ENCODE results near the gene KRTAP12-2.
"Not testable (repeated sequence)": the region's sequence is repeated elsewhere in the genome, so short reads cannot be mapped to it uniquely, and the experiment has no call there.

Gene KRTAP12-2

GRCh38 chr21:44682580-44683151 is 15.9 kb upstream of the KRTAP12-2 start:
- no peak for DNase-seq

GRCh38 chr21:44681861-44682579 is 15.3 kb upstream of the KRTAP12-2 start, which contains the start of gene KRTAP12-1:
KRTAP12-1 (minus strand) TSS chr21:44682163; CDS start chr21:44682123, 40 bp downstream.
- DNase-seq = no peak

GRCh38 chr21:44681152-44681551 is 14.4 kb upstream of the KRTAP12-2 start:
- no peak for DNase-seq

- no peak for DNase-seq
Measured at GRCh38 chr21:44677881-44678280, 11.2 kb upstream of the KRTAP12-2 start.

GRCh38 chr21:44671911-44672310 is 5.2 kb upstream of the KRTAP12-2 start:
- DNase-seq = no peak

GRCh38 chr21:44670642-44671432 is 4.1 kb upstream of the KRTAP12-2 start:
- DNase-seq = no peak

GRCh38 chr21:44667612-44668011 is 885 bp upstream of the KRTAP12-2 start:
- no peak for DNase-seq

- DNase-seq = no peak
Measured at GRCh38 chr21:44664691-44665090, 2.0 kb downstream of the KRTAP12-2 start.

GRCh38 chr21:44661567-44661966 is 5.2 kb downstream of the KRTAP12-2 start:
- not testable (repeated sequence) for DNase-seq

- DNase-seq = no peak
Measured at GRCh38 chr21:44658913-44659595, 7.7 kb downstream of the KRTAP12-2 start.

GRCh38 chr21:44658541-44658910 is 8.2 kb downstream of the KRTAP12-2 start:
- DNase-seq = no peak

- no peak for DNase-seq
Measured at GRCh38 chr21:44657635-44658540, 8.8 kb downstream of the KRTAP12-2 start, which contains the start of gene KRTAP12-3. KRTAP12-3 (plus strand) TSS chr21:44657932; CDS start chr21:44657980, 48 bp downstream.

- no peak for DNase-seq
Measured at GRCh38 chr21:44656868-44657267, 9.9 kb downstream of the KRTAP12-2 start.

GRCh38 chr21:44654576-44655175 is 12.1 kb downstream of the KRTAP12-2 start, which contains the start of gene KRTAP12-4:
KRTAP12-4 (minus strand) TSS chr21:44654659; CDS start chr21:44654614, 45 bp downstream.
- no peak for DNase-seq

- DNase-seq = no peak
Measured at GRCh38 chr21:44653656-44654575, 12.8 kb downstream of the KRTAP12-2 start.

GRCh38 chr21:44653123-44653522 is 13.6 kb downstream of the KRTAP12-2 start:
- DNase-seq = no peak

- no peak for DNase-seq
Measured at GRCh38 chr21:44650973-44651675, 15.6 kb downstream of the KRTAP12-2 start.

GRCh38 chr21:44650265-44650972 is 16.3 kb downstream of the KRTAP12-2 start:
- DNase-seq = no peak
